Skeletal muscle tissue (tissue), 4 donors: Measurements from ENCODE around the gene CD151. TPM values are rescaled to one million over a fixed set of nuclear protein-coding genes. Genes with fewer than 3 reads are reported as not detected.

ENCODE experiments used
- H3K27ac ChIP-seq: one replicate; pipeline ENCODE4 v1.7.0; 2013; ENCODE audit warnings: mild to moderate bottlenecking, low read depth, low read length, inconsistent platforms
- H3K27me3 ChIP-seq, 3 donors: one replicate each; pipeline ENCODE4 v1.7.0; 2013; ENCODE audit warnings: low read length in 3 of 3; ENCODE audit not compliant: control insufficient read depth in 3 of 3, insufficient read depth in 3 of 3
- H3K36me3 ChIP-seq, 3 donors: one replicate each; pipeline ENCODE4 v1.7.0; 2013; ENCODE audit warnings: low read length in 3 of 3; ENCODE audit not compliant: control insufficient read depth in 3 of 3, insufficient read depth in 3 of 3
- H3K4me1 ChIP-seq, 3 donors: one replicate each; pipeline ENCODE4 v1.7.0; 2013; ENCODE audit warnings: low read length in 3 of 3, mild to moderate bottlenecking in 3 of 3; ENCODE audit not compliant: control insufficient read depth in 3 of 3, insufficient read depth in 3 of 3
- H3K4me3 ChIP-seq, 3 donors: one replicate each; pipeline ENCODE4 v1.7.0; 2013; ENCODE audit warnings: low read length in 3 of 3
- H3K9ac ChIP-seq, 3 donors: one replicate each; pipeline ENCODE4 v1.7.0; 2013; ENCODE audit warnings: low read length in 3 of 3, mild to moderate bottlenecking in 3 of 3, moderate library complexity in 2 of 3, low read depth in 1 of 3
- H3K9me3 ChIP-seq, 3 donors: one replicate each; pipeline ENCODE4 v1.7.0; 2013; ENCODE audit warnings: low read length in 3 of 3; ENCODE audit not compliant: control insufficient read depth in 3 of 3
- total RNA-seq: library from RNA; depleted of rRNA; stranded (reverse); fragments of >200 nt; gene quantifications from one replicate; pipeline ENCODE4 v1.2.3, GENCODE V29; 2014
- donor health status: Osteomylitis.

CD151 gene
- total RNA-seq, 1 donor from 2014 or later = 94.5 TPM

GRCh38 chr11:862696-863022 lies 29.9 kb downstream of the CD151 start:
- no peaks in the 10 kb centered on the region for H3K27me3 ChIP-seq
- no peak overlapping the region for H3K4me3 ChIP-seq
- no peak overlapping the region for H3K27ac ChIP-seq
- peaks cover 3 to 14% (median 13%) of the 10 kb centered on the region in 3 donors for H3K36me3 ChIP-seq
- H3K9ac ChIP-seq = no peak overlapping the region
- no peaks in the 10 kb centered on the region for H3K9me3 ChIP-seq
- H3K4me1 ChIP-seq = peaks cover 12 to 25% (median 17%) of the 10 kb centered on the region in 3 donors

GRCh38 chr11:863023-863909 lies 30.5 kb downstream of the CD151 start:
- Histone ChIP-seq H3K27ac (no peak overlapping the region), H3K9me3 (no peaks in the 10 kb centered on the region), H3K4me1 (peaks cover 12 to 25% (median 17%) of the 10 kb centered on the region in 3 donors), H3K36me3 (peaks cover 3 to 14% (median 13%) of the 10 kb centered on the region in 3 donors), H3K9ac (no peak overlapping the region), H3K4me3 (no peak overlapping the region), H3K27me3 (no peaks in the 10 kb centered on the region)

GRCh38 chr11:863910-864827 lies 31.4 kb downstream of the CD151 start:
- H3K36me3 ChIP-seq = peaks cover 8 to 18% (median 14%) of the 10 kb centered on the region in 3 donors

GRCh38 chr11:864898-865297 lies 32.1 kb downstream of the CD151 start:
- Histone ChIP-seq H3K36me3 (peaks cover 8 to 18% (median 17%) of the 10 kb centered on the region in 3 donors), H3K27me3 (no peaks in the 10 kb centered on the region), H3K4me3 (no peak overlapping the region), H3K4me1 (peaks cover 7 to 14% (median 7%) of the 10 kb centered on the region in 3 donors), H3K9ac (no peak overlapping the region), H3K27ac (no peak overlapping the region), H3K9me3 (no peaks in the 10 kb centered on the region)

More at GRCh38 chr11:863910-864827, 31.4 kb downstream of the CD151 start:
- Histone ChIP-seq H3K9me3 (no peaks in the 10 kb centered on the region), H3K27ac (no peak overlapping the region), H3K4me1 (peaks cover 12 to 21% (median 13%) of the 10 kb centered on the region in 3 donors), H3K9ac (no peak overlapping the region), H3K27me3 (no peaks in the 10 kb centered on the region), H3K4me3 (no peak overlapping the region)

GRCh38 chr11:865462-866430 lies 33.0 kb downstream of the CD151 start:
- peaks cover 4 to 8% (median 6%) of the 10 kb centered on the region in 3 donors for H3K4me1 ChIP-seq
- H3K9ac ChIP-seq = no peak overlapping the region
- H3K36me3 ChIP-seq = peaks cover 8 to 18% (median 17%) of the 10 kb centered on the region in 3 donors
- H3K27ac ChIP-seq = no peak overlapping the region
- H3K27me3 ChIP-seq = no peaks in the 10 kb centered on the region
- no peak overlapping the region for H3K4me3 ChIP-seq
- H3K9me3 ChIP-seq = no peaks in the 10 kb centered on the region

GRCh38 chr11:866481-866880 lies 33.7 kb downstream of the CD151 start:
- no peak overlapping the region for H3K9ac ChIP-seq
- H3K27me3 ChIP-seq = no peaks in the 10 kb centered on the region
- H3K4me1 ChIP-seq = peaks cover 4 to 8% (median 6%) of the 10 kb centered on the region in 3 donors
- H3K9me3 ChIP-seq = no peaks in the 10 kb centered on the region
- no peak overlapping the region for H3K27ac ChIP-seq
- peaks cover 8 to 18% (median 17%) of the 10 kb centered on the region in 3 donors for H3K36me3 ChIP-seq
- no peak overlapping the region for H3K4me3 ChIP-seq

- no peaks in the 10 kb centered on the region for H3K4me1 ChIP-seq
- no peaks in the 10 kb centered on the region for H3K9me3 ChIP-seq
- no peak overlapping the region for H3K4me3 ChIP-seq
- H3K27ac ChIP-seq = no peak overlapping the region
- no peaks in the 10 kb centered on the region for H3K27me3 ChIP-seq
- no peak overlapping the region for H3K9ac ChIP-seq
- H3K36me3 ChIP-seq = peaks cover 8 to 18% (median 17%) of the 10 kb centered on the region in 3 donors
Observed at GRCh38 chr11:867856-868358, 35.2 kb downstream of the CD151 start.

GRCh38 chr11:868394-868793 lies 35.6 kb downstream of the CD151 start:
- H3K36me3 ChIP-seq = peaks cover 8 to 18% (median 17%) of the 10 kb centered on the region in 3 donors

GRCh38 chr11:868802-869201 lies 36.0 kb downstream of the CD151 start:
- Histone ChIP-seq H3K4me3 (no peak overlapping the region), H3K27ac (no peak overlapping the region), H3K27me3 (no peaks in the 10 kb centered on the region), H3K4me1 (no peaks in the 10 kb centered on the region), H3K36me3 (peaks cover 8 to 18% (median 16%) of the 10 kb centered on the region in 3 donors), H3K9me3 (no peaks in the 10 kb centered on the region), H3K9ac (no peak overlapping the region)

More at GRCh38 chr11:868394-868793, 35.6 kb downstream of the CD151 start:
- Histone ChIP-seq H3K9me3 (no peaks in the 10 kb centered on the region), H3K4me3 (no peak overlapping the region), H3K27ac (no peak overlapping the region), H3K27me3 (no peaks in the 10 kb centered on the region), H3K4me1 (no peaks in the 10 kb centered on the region), H3K9ac (no peak overlapping the region)
